IPS-20b (cell line): ENCODE measurements around the gene MAPKAP1.

Source experiments
- H3K27ac ChIP-seq: one replicate; pipeline ENCODE4 v1.5.1; 2013; ENCODE audit warnings: low read length
- H3K27me3 ChIP-seq: 2 replicates; pipeline ENCODE4 v1.6.1; 2013; ENCODE audit warnings: mild to moderate bottlenecking, low read length, inconsistent platforms; ENCODE audit not compliant: insufficient read depth
- H3K36me3 ChIP-seq: 2 replicates; pipeline ENCODE4 v1.6.1; 2013; ENCODE audit warnings: low read depth, mild to moderate bottlenecking, inconsistent platforms, low read length, moderate library complexity; ENCODE audit not compliant: insufficient read depth
- H3K4me1 ChIP-seq: 2 replicates; pipeline ENCODE4 v1.6.1; 2013; ENCODE audit warnings: mild to moderate bottlenecking, control low read depth, inconsistent platforms, low read length, moderate library complexity; ENCODE audit not compliant: insufficient read depth
- H3K4me3 ChIP-seq: 2 replicates; pipeline ENCODE4 v1.5.1; 2013; ENCODE audit warnings: mild to moderate bottlenecking, low read length, inconsistent platforms
- H3K9ac ChIP-seq: 2 replicates; pipeline ENCODE4 v1.6.1; 2013; ENCODE audit warnings: low read depth, mild to moderate bottlenecking, inconsistent platforms, low read length, moderate library complexity
- H3K9me3 ChIP-seq: 2 replicates; pipeline ENCODE4 v1.6.1; 2013; ENCODE audit warnings: mild to moderate bottlenecking, low read depth, low read length, inconsistent platforms; ENCODE audit not compliant: insufficient read depth

Gene MAPKAP1

DNA sequence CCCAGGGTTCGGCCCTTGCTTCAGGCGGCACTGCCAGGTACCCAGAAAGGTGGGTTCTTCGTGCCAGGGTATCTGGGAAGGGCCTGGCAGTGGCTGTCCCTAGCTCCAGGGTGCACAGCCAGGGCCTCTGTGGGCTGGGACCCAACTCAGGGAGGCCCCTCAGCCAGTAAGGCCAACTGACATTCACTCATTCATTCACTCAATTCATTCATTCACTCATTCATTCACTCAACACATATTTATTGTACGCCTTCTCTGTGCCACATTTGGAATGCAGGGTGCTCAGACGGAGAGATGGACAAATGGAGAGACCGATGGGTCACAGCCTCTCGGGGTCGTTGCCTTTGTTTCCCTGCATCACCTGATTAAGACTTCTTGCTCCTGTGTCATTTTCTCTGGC is 290.5 kb downstream of the MAPKAP1 start:
- H3K27ac ChIP-seq, result no peak overlapping the region
- H3K9me3 ChIP-seq, result no peaks in the 10 kb centered on the region
- H3K36me3 ChIP-seq, result no peaks in the 10 kb centered on the region
- no peaks in the 10 kb centered on the region for H3K4me1 ChIP-seq
- no peak overlapping the region for H3K9ac ChIP-seq
- H3K4me3 ChIP-seq, result no peak overlapping the region
- no peaks in the 10 kb centered on the region for H3K27me3 ChIP-seq

DNA sequence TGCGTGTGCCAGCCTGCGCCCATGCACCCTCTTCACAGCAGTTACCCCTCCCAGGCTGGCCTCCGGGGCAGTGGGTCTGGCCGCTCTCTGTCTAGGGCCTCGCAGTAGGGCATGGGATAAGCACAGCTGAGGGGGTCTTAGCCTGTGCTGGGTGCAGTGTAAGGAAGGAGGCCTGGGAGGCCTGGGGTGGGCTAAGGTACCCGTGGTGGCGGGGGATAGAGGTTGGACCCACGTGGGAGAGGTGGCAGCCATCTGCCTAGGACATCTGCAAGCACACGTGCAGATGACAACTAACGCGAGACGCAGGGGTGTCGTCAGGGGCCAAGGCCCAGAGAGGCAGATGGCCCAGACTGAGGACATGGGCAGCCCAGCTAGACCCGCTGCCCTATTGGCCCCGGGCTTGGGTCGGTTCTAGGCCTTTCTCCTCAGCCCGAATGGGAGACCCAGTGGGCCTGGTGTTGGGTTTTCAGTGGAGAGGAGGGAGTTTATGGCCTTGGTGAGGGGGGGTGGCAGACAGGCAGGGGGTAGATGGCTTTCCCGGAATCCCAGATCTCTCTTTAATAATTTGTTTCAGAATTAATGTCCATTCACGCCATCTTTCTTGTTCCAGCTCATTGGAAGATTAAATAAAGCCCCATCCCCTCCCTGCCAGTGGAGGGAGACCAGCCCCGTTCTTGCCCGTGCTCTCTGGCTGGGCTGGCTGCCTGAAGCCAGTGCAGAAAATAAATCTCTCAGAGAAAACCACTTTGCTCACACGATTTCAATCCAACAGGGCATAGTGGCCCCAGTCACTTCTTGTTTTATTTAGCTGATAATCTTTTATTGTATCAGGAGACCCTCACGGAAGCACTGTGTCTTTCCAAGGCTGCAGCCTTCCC is 291.2 kb downstream of the MAPKAP1 start:
- no peak overlapping the region for H3K9ac ChIP-seq
- no peaks in the 10 kb centered on the region for H3K27me3 ChIP-seq

DNA sequence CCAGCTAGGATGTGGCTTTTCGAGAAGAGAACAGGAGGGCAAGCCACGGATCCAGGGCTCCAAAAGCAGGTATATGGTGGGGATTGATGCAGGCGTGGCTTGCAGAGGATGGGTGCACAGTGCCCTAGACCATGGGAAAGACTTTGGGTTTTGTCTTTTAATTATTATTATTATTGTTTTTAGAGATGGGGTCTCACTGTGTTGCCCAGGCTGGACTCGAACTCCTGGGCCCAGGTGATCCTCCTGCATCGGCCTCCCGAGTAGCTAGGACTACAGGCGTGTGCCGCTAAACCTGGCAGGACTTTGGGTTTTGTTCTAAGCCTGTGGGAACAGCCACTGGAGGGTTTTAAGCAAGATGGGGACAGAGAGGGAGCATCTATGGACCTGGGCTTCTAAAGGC is 293.4 kb downstream of the MAPKAP1 start:
- peaks cover 7% of the 10 kb centered on the region; the same call in 1 of the 2 replicates for H3K27me3 ChIP-seq
- no peak overlapping the region for H3K9ac ChIP-seq
- no peaks in the 10 kb centered on the region for H3K36me3 ChIP-seq
- H3K4me3 ChIP-seq, result no peak overlapping the region
- no peaks in the 10 kb centered on the region for H3K9me3 ChIP-seq
- no peak overlapping the region for H3K27ac ChIP-seq
- no peaks in the 10 kb centered on the region for H3K4me1 ChIP-seq

More for the DNA sequence above, 291.2 kb downstream of the MAPKAP1 start:
- H3K27ac ChIP-seq, result no peak overlapping the region
- H3K4me1 ChIP-seq, result no peaks in the 10 kb centered on the region
- H3K4me3 ChIP-seq, result no peak overlapping the region
- no peaks in the 10 kb centered on the region for H3K9me3 ChIP-seq
- H3K36me3 ChIP-seq, result no peaks in the 10 kb centered on the region

DNA sequence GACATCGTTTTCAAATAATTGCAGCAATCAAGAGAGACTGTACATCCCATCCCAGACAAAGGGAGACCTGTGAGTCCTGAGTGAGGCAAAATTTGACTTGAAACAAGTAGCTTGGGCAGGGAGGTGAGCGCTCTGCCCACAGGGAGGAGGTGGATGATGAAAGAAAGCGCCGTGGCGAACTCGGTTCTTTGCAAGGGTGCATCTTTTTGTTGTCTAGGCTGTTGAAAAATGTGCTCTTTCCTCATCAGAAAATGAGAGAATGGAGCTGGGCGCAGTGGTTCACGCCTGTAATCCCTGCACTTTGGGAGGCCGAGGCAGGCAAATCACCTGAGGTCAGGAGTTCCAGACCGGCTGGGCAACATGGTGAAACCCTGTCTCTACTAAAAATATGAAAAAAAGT is 294.8 kb downstream of the MAPKAP1 start:
- Histone ChIP-seq H3K9ac (no peak overlapping the region), H3K27me3 (peaks cover 17% of the 10 kb centered on the region), H3K4me1 (no peaks in the 10 kb centered on the region), H3K9me3 (no peaks in the 10 kb centered on the region), H3K4me3 (no peak overlapping the region), H3K27ac (no peak overlapping the region), H3K36me3 (no peaks in the 10 kb centered on the region)

DNA sequence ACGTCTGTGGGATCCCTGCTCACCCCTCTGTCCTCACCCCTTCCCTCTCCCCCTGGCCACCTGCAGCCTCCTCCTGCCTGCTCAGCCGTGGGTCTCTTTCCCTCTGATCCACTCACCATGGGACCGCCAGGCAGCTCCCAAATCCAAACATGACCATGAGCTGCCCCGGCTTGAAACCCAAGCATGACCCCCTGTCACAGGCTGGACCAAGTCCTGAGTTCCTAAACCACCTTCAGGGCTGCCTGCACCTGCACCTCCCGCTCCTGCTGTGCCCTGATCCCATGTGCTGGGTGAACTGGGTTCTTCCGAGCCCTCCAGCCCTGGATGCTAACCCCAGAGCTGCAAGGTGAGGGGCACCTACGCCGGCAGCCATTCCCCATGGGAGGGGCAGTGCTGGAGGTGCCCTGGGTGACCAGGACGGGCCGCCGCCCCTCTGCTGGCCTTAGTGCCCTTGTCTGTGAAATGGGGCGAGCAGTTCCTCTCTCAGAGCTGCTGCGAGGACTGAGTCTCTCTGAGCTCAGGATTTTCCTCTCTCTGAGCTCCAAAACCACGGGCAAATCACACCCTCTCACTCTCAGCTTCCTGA is 295.7 kb downstream of the MAPKAP1 start:
- Histone ChIP-seq H3K4me1 (no peaks in the 10 kb centered on the region), H3K4me3 (no peak overlapping the region)

DNA sequence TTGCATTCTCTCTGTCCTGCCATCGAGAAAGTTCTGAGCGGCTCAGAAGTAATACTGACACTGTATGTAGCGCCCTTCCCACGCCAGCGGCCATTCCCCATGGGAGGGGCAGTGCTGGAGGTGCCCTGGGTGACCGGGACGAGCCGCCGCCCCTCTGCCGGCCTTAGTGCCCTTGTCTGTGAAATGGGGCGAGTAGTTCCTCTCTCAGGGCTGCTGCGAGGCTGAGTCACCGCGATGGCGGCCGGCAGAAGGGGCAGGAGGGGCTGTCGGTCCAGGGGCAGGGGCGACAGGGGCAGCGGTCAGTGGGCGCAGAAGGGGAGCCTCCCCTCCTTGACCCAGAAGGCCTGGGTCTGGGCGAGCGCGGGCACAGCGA is 296.5 kb downstream of the MAPKAP1 start:
- Histone ChIP-seq H3K9me3 (no peaks in the 10 kb centered on the region), H3K36me3 (no peaks in the 10 kb centered on the region), H3K9ac (no peak overlapping the region), H3K4me3 (no peak overlapping the region), H3K4me1 (no peaks in the 10 kb centered on the region), H3K27ac (no peak overlapping the region), H3K27me3 (peaks cover 23% of the 10 kb centered on the region)

More for the DNA sequence above, 295.7 kb downstream of the MAPKAP1 start:
- H3K36me3 ChIP-seq, result no peaks in the 10 kb centered on the region
- H3K9ac ChIP-seq, result no peak overlapping the region
- H3K9me3 ChIP-seq, result no peaks in the 10 kb centered on the region
- H3K27ac ChIP-seq, result no peak overlapping the region
- H3K27me3 ChIP-seq, result peaks cover 23% of the 10 kb centered on the region

DNA sequence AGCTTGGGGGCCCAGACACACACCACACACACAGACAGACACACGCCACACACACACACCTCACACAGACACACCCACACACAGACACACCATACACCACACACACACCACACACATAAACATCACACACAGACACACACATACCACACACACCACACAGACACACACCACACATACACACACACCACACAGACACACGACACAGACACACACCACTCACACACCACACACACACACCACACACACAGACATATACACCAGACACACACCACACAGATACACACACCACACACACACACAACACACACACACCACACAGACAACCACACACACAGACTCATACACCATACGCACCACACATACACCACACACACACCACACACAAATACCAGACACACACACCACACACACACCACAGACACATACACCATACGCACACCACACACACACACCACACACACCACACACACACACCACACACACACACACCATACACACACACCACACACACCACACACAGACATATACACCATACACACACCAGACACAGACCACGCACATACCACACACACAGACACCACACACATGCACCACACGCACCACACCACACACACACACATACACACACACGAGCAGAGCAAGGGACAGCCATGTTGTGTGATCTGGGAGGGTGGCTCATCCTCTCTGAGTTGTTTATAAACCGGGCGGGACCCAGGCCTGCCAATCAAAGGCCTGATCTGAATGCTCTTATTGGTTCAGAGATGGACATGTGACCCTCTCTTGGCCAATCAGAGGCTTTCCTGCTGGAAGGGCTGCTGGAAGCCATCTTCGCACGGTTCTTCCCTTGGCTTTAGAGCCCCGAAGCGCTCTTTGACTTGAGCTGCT is 297.1 kb downstream of the MAPKAP1 start:
- Histone ChIP-seq H3K4me3 (no peak overlapping the region), H3K27me3 (peaks cover 23% of the 10 kb centered on the region), H3K9ac (no peak overlapping the region), H3K27ac (no peak overlapping the region), H3K36me3 (no peaks in the 10 kb centered on the region), H3K4me1 (no peaks in the 10 kb centered on the region), H3K9me3 (no peaks in the 10 kb centered on the region)

DNA sequence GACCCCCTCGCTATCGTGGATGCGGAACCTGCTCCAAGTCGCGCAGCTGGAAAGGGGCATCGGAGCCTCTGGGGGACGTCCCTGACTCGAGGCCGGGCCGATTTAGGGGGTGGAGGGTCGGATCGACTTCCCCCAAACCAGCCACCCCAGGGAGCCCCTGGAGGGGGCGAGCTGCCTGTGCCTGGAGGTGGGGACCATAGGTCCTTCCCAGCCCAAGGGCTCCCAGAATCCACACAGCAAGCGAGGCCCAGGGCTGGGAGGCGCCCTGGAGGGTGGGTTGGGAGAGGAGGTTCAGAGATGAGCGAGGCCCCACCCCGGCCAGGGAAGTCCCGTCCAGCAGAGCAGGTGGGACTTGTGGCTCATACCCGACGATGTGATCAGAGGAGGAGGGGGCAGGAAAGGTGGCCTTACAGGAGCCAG is 297.8 kb downstream of the MAPKAP1 start:
- no peak overlapping the region for H3K27ac ChIP-seq
- H3K4me1 ChIP-seq, result no peaks in the 10 kb centered on the region
- H3K36me3 ChIP-seq, result no peaks in the 10 kb centered on the region
- H3K4me3 ChIP-seq, result no peak overlapping the region
- no peak overlapping the region for H3K9ac ChIP-seq
- H3K9me3 ChIP-seq, result no peaks in the 10 kb centered on the region
- peaks cover 23% of the 10 kb centered on the region for H3K27me3 ChIP-seq

DNA sequence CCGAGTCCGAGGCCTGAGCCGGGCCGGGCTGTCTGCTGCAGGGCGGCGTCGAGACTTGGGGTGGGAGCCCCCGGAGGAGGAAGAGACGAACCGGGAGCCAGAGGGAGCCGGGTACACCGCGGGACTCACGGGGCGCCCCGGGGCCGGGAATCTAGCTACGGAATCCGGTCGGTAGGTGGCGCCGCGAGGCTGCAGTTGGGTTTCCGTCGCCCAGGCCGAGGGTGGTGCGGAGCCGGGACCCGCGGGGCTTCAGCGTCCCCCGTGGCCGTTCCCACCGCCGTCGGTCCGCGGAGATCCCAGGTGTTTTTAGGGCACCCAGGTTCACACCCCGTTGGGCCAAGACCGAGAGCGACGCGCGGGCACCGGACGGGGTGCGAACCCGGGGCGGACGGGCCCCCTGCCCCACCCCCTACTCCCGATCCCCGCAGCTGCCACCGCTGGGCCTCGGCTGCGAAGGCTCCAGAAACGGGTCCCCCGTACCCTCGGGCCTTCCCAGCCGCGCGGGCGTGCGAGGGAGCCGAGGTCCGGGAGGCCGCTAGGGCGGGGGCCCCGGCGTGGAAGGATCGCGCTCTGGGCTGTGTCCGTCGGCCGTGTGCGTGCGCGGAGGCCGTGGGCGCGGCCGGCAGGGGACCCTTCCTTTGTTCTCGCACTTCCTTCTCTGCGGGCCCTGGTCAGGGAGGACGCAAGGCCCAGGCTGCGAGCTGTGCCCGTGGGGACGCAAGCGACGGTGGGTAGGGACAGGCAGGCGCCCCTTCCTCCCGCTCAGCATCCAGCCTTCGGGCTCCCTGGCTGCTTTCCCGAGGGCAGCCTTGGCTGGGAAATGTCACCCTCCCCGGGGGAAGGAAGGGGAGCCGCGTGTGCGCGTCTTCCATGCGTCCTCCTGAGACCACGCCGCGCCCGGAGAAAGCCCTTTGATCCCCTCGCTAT is 298.8 kb downstream of the MAPKAP1 start:
- no peaks in the 10 kb centered on the region for H3K9me3 ChIP-seq
- peaks cover 23% of the 10 kb centered on the region for H3K27me3 ChIP-seq
- H3K36me3 ChIP-seq, result no peaks in the 10 kb centered on the region
- H3K27ac ChIP-seq, result no peak overlapping the region
- H3K9ac ChIP-seq, result peak overlapping the region; percentile 69
- peak overlapping the region; percentile 69 for H3K4me3 ChIP-seq
- H3K4me1 ChIP-seq, result no peaks in the 10 kb centered on the region

DNA sequence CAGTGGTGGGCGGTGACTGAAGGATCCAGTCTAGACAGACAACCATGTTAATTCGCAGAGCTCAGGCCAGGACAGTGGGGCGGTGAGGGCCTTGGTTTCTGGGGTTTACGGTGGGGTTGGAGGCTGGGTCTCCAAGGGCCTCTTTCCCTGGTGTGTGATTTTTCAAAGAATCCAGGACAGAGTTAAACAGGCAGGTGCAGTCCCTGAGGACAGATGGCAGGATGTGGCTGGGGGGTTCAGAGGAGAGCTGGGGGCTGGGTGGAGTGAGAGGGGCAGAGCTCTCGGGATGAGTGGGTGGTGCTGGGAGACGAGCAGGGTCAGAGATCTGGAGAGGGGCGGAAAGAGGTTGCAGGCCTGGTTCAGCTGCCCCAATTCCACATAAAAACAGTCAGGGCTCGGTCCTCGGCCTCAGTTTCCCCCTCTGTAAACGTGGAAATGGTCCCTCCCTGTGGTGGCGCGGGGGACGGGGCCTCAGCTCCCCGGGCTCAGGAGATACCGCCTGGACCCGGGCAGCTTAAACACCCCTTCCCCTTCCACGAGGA is 299.5 kb downstream of the MAPKAP1 start:
- H3K4me3 ChIP-seq, result peak overlapping the region; percentile 69; the same call in 1 of the 2 replicates
- no peaks in the 10 kb centered on the region for H3K9me3 ChIP-seq
- no peaks in the 10 kb centered on the region for H3K4me1 ChIP-seq
- no peak overlapping the region for H3K9ac ChIP-seq
- peaks cover 23% of the 10 kb centered on the region for H3K27me3 ChIP-seq
- H3K36me3 ChIP-seq, result no peaks in the 10 kb centered on the region
- no peak overlapping the region for H3K27ac ChIP-seq

DNA sequence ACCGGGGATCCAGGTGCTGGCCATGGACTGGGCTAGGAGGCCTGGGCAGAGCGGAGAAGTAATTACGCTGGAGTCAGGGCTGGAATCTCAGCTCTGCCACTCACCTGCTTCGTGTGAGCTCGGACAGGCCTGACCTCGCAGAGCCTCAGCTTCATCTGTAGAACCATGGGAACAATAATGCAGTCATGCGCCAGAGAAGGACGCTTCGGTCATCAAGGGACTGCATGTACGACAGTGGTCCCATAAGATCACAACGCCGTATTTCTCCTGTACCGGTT is 300.3 kb downstream of the MAPKAP1 start:
- H3K27me3 ChIP-seq, result peaks cover 23% of the 10 kb centered on the region
- H3K9me3 ChIP-seq, result no peaks in the 10 kb centered on the region
- H3K36me3 ChIP-seq, result no peaks in the 10 kb centered on the region
- no peak overlapping the region for H3K27ac ChIP-seq
- H3K9ac ChIP-seq, result no peak overlapping the region
- H3K4me1 ChIP-seq, result no peaks in the 10 kb centered on the region
- no peak overlapping the region for H3K4me3 ChIP-seq
